HS-27A (cell line): ENCODE measurements around the gene GRIP1.

Experiments
- DNase-seq: peaks from one replicate; pipeline ENCODE4 v3.0.0-alpha.2; 2012; ENCODE audit warnings: low read depth, missing footprints

GRIP1 gene

DNA sequence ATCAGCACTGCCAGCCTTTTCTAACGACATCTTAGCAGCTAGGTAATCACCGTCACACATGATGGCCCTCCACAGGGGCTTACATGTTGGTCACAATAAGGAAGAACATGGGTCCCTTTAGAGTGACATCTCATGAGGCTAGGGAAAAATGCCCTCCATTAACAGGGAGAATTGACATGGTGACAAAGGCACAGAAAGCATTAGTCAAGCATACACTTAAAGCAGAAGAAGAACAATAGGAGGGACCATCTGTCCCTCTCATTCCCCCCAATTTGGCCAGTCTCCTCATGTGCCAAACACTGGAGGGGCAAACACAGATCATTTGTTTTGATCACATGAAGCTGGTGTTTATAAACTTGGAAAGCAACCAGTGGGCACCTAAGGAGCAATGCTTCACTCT is 78.0 kb downstream of the GRIP1 start:
- DNase-seq = no peak

DNA sequence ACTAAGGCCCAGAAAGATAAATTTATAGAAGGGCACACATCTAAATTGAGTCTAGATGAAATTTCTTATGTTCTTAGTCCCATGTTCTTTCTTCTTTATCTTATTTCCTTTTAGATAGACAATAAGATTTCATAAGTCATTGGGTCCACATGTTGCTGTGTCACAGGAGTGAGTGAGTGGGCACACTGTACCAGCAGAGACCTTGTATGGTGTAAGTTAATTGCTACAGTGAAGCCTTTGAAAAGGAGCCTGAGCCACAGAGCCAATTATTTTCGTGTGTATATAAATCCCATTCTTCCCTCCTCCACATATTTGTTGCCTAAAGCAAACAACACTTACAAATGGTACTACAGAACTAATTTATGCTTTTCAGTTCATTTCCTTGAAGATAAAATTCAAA is 79.1 kb downstream of the GRIP1 start:
- DNase-seq = no peak

DNA sequence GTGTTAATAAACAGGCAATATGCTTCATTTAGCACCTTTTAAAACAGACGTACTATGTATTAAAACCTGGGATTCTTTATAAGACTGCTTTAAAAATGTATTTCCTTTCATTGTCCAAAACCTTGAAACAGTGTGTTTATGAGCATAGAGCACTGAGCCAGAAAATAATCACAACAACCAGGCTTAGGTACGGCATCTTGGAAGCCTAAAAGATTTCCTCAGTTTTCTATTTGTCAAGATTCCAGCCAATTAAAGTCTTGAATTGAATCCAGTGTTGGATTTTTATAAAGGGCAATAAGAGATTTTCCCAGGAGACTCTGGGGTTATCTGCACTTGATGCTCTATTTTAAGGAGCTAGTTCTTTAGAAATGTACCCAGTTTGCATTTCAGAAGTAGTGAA is 80.3 kb downstream of the GRIP1 start:
- no peak for DNase-seq

DNA sequence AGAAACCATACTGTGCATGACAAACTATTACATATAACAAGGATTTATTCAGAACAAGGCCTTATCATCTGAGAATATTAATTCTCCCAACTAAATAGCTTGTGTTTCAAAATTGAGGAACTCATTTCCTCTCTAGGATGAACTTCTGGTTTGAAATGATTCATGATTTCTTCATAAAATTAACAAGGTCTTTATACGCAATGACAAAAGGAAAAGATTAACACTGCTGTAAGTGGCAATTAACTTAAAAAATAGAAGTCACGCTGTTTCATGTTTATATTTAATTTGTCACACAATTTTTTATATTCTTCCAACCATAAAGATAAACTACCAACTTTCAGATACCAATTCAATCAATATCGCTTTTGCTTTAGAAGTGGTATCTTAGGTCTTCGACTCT is 80.8 kb downstream of the GRIP1 start:
- no peak for DNase-seq

DNA sequence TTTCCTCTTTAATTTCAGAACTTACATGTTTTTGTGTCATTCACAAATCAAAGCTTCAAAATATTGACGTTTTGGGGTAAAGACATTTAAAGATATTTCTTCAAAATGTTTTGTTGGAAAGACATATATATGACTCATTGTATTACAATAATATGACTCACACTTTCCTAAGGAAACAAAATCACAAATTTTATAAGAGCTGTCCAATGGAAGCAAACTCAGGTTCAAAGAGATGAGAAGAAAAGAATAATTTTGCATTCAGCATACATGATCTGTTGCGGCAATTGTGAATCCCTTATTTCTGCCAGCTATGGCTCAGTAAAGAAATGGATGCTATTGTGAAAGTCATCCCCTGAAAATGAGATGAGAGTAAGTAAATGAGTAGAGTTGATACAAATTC is 82.7 kb downstream of the GRIP1 start:
- no peak for DNase-seq

DNA sequence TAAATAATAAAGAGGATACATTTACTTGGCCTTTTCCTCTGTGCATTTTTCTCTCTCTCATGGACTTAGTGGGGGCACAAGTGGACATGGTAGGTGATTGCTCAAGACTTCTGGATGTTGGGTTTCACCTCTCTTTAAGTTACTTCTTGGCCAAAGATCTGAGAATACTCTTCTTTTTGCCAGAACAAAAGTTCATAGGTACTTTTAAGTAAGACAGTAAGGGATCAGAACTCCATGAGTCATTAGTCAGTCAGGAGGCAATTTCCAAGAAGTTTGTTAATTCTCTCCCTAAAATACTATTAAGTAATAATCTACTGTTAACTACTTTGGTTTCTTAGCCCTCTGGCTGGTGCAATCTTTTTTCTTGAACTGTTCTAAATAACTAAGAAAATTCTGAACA is 84.2 kb downstream of the GRIP1 start:
- DNase-seq = no peak

DNA sequence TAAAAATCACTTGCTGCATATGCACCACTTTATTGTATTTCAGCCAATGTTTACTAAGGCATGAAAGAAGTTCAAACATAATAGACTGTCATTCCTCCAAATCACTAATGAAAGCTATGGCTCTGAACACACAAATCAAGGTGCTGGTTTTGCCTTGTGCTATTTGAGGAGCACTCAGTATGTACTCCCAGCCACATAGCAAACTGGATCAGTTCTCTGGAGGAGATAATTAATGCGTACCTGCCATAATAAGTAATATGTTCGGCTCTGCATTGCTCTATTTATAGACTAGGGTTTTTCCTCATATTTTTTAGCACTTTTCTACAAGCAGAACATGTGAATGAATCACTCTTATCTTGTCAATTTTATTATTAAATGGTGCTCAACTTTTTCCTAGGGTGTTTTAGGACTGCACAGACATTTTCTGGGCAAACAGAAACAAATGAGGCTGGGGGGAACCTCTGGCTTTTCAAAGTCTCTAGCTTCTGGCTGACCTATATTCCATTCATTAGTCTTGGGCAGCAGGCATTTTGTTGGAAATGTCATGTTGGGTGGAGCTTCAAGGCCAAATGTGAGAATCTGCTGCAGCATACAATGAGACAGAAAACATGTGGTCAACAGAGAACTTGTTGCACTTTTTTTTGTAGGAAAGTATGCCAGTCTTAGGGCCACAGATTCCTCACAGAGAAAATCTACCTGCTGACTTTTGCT is 88.4 kb downstream of the GRIP1 start:
- DNase-seq = no peak

DNA sequence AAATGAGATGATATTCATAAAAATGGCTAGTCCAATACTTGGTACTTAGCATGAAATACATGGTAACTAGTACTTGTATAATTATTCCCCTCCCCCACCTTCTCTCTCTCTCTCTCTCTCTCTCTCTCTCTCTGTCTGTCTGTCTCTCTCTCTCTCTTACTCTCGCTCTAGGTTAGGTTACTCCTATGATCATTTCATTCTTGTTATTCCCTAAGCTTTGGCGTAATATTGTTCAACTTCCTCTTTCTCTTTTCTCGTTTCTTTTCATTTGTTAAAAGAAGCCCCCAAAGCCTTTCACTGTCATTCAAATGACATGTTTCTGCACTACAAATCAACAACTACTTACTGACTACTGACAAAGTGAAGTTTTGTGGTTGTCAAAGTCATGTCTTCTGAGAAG is 89.8 kb downstream of the GRIP1 start:
- no peak for DNase-seq

DNA sequence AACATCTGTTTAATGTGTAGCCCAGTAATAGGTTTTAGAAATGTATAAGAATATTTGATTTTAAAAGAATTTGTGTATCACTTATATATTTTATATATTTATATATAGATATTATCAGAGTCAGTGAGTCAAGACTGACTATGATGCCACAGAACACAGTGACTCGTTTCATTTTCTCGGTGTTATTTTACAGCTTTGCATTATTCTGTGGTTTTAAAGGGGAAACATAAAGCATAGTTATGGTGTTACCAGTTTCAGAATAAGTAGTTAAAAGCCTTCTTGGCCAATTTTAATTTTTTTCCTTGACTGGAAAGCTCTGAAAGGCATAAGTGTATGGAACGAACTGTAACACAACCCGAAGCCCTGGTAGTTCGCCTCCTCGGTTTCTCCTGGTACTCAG is 91.0 kb downstream of the GRIP1 start:
- DNase-seq = no peak

DNA sequence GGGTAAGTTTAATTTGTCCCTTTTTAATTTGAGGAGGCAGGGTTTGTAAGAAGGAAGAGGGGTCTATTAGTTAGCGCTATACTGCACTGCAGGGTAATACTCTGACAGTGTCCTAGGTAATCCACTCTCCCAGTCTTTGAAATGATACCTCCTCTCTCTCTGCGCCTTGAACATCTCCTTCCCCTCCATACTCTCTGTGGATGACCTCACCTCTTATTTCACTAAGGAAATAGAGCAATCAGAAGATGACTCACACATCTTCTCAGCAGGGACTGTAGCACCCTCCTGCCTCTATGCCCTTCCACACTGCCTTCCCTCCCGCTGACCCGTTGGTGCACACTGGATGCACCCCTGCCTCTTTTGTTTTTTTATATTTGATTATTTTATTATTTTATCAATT is 94.2 kb downstream of the GRIP1 start:
- DNase-seq = no peak

DNA sequence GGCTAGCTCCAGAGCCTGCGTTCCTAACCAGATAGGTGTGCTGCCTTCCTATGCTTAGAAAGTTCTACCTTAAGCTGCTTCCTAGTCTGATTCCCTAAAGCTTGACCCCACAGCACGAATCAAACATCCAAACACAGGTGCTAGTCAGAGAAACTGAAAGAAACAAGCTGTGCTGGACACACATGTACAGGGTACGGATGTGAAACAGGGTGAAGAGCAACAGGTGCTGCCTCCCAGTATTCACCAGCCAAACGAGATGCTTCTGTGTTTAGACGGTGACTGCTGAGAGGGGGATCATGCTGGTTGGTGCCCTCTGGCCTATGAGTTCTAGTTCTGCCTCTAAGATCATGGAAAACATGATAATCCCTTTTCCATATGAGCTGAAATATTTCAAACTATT is 105.3 kb downstream of the GRIP1 start:
- DNase-seq = no peak

DNA sequence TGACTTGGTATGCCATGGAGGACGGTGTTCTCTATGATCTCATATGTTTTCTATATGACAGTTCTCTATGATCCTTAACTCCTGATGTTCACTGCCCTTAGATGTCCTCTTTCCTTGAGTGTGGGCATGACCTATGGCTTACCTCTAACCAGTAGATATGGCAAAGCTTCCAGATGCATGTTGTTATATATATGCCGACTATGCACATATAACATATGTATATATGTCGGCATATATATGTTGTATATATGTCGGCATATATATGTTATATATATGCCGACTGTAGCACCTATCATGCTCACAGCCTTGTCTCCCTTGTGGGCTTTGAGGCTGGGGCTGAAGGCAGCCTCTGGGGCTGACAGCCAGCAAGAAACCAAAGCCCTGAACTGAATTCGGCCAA is 106.0 kb downstream of the GRIP1 start:
- DNase-seq = no peak

DNA sequence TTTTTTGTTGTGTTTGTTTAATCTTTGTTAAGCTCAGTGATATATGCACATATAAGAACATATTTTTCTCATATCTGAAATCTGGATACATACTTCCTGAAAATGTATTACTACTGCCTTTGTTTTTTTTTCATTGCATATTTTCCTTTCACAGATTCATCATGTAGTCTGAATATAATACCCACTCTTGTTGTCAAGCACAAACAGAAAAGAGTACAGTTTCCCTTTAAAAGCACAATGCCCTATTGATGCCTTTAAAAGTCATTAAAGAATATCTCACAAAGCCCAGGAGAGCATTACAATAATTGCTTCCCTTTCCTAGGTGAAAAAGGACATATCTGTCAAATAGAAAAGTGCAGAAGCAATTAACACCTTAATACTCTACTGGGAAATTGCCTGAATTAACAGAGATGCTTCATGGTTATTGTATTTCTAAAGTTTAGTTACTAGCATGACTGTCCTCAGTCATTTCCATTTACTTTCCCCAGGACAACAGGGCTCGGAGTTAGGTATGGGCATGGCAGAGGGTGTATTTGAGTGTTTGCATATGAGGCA is 107.4 kb downstream of the GRIP1 start:
- DNase-seq = no peak

DNA sequence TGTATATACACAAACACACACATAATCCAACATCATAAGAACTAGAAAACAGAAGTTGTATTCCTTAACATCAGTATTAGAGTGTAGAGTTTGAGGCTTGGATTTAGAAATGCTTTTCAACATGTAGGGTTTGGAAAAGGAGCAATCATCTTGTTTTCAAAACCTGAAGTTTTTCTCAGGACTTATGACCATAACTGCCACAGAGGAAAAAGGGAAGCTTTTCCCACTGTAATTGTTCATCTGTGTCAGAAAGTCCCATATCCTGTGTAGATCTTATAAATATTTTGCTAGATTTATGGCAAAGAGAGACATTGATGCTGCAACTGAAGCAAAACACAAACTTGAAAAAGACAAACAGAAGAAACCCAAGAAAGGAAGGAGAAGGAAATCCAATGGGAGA is 115.7 kb downstream of the GRIP1 start:
- DNase-seq = no peak

DNA sequence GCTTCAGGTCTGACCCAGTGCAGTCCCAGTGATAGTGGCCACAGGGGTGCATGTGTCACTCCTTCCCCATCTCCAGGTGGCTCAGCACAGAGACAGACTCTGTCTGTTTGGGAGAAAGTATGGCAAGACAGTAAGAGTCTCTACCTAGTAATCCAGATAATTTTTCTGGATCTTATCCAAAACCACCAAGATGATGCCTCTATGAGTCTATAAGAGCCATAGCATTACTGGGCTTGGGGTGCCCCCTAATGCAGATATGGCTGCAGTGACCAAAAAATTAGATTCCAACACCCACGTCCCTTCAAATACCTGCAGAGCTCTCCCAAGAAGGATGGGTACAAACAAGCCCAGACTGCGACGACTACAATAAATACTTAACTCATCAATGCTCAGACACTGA is 123.8 kb downstream of the GRIP1 start:
- DNase-seq = no peak

DNA sequence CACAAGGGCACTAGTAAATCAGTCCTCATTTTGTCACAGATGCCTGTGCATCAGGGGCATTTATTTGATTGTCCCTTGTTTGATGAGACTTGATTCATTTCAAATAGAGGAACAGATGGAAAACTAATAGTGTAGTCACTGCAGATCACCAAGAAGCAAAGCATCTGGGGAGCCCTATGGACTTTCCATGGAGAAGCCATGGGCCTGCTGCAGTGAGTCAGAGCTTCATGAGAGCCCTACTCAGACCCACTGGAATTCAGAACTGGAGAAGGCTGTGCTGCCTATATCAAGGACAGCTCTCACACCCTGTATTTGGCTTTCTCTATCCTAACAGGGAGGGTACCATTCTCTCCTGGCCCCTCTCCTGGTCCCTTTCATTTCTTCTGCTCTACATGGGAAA is 126.2 kb downstream of the GRIP1 start:
- no peak for DNase-seq

DNA sequence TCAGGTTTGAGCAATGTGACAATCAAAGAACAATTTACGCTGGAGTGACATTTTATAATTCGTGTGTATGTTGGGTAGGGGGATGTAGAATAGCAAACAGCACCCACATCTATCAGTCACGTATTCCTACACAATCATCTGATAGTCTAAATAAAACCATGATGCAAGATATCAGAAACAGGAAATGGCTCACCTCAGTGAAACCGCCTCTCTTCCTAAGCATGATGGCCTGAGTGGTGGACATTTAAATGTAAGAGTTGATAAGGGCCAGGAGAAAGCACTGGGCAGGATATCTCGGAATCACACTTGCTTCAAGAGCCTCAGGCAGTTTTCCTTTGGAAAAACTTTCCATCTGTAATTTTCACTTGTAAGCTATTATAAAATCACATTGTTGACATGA is 128.2 kb downstream of the GRIP1 start:
- no peak for DNase-seq

DNA sequence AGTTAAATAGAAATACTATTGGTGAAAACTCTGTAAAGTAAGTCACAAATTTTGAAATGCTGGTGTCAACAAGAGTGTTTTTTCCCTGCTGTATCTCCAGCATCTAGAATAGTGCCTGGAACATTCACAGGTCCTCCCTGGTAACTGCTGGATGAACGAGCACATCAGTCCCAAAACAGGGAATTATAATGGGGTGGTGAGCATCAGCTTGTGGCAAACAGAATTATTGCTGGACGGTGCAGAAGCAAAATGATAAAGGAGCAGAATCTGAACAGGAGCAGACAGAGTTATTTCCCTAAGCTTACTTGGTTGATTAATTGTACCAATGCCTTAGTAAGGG is 129.9 kb downstream of the GRIP1 start:
- DNase-seq = no peak

DNA sequence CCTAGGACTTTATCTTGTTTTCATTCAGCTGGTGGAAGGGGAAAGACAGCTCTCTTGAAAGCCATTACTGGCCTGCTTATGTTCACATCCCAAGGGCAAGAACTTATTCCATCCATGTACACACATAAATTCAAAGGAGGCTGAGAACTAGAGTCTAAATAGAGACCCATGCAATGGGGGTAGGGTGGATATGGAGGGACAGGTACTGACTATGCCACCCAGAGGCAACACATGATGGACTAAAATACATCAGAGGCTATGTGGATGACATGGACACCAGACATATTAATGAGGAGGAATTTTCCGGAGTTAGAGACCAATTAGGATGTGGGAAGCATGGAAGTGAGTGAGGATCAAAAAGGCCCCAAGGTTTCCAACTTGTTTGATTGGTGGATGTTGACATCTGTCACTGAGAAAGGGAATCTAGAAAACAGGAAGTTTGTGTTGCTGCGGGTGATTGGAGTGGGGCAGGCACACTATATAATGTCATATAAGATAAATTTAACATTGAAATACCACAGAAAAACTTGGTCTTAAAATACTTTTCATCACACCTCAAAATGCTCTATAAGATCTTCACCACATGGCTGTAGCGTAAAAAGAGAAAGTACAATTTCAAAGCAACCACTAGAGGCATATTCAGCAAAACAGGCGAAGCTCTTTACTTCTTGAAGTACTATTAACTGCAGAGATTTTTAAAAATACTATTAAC is 130.4 kb downstream of the GRIP1 start:
- DNase-seq = no peak

DNA sequence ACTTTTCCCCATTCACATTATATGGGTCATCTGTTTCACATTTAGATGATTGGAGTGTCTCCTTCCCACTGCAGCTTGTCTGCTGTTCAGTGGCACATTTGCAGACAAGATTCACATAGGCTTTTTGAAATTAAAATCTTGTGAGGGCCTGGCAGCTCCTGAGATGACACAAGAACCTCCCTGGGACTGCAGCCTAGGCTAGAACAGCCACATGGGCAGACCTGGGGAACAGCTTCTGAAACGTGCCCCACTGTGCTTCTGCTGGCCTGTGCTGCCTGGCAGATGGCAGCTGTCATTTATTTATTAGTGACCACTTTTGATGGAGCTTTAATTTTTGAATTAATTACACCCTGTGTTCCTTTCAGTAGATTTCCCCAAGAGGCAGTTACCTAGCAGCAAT is 137.4 kb downstream of the GRIP1 start:
- DNase-seq = no peak

DNA sequence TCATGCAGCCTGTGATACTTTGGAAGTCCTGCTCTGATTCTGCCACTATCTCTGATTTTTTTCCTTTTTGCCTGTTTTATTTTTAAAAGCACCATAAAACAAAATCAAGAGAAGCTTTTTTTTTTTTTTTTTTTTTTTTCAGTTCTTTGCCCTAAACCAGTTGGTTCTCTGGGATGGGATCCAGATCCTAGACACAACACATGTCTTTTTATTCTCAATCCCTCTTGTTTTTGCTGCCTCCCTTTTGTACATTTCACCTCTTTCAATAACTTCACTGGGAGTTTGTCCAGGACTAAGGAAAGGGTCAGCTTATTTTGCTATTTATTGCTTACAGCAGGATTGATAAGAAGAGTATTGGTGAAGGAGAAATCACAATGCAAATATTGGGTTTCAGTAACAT is 139.4 kb downstream of the GRIP1 start:
- no peak for DNase-seq

DNA sequence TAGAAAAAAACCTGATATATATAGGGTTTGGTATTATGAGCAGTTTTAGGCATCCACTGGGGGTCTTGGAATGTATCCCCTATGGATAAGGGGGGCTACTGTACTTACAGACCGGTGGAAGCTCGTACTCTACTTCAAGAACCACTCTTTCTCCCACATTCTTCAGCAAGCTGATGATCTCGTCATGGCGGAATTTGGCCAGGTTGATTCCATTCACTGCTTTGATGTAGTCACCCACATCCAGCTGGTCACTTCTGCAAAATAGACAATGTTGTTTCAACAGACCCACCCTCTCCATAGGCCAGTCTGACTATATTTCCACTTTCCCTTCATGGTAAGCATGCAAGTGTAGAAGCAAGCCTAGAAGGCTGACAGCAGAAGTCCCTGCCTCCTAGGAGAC is 139.9 kb downstream of the GRIP1 start:
- no peak for DNase-seq

DNA sequence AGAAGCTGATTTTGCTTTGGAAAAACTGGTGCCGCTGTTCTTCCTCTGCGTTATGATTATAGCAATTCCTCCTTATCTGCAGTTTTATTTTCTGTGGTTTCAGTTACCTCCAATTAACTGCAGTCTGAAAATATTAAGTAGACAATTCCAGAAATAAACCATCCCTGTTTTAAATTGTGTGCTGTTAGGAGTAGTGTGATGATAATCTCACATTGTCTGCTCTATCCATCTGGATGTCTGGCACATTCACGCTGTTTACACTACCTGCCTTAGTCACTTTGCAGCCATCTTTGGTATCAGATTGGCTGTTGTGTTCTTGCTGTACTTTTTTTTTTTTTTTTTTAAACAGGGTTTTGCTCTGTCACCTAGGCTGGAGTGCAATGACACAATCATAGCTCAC is 141.0 kb downstream of the GRIP1 start:
- DNase-seq = no peak

DNA sequence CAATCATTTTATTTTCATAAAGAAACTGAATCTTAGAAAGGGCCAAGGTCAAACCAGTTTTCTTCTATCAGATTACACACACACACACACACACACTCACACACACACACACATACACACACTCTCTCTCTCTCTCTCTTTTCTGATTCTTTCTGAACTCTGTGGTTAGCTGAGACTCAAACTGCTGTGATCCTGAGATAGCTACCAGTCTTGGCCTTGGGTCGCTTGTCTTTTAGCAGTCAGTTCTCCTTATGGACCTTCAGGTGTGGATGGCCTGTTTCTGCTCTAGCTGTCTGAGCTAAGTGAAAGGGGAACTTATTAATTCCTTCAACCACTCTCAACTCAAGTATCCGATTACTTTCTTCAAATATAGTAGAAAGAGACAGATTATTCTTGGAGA is 145.1 kb downstream of the GRIP1 start:
- no peak for DNase-seq
